Measurements from ENCODE around the gene PSMD14. TPM values are rescaled to one million over a fixed set of nuclear protein-coding genes. Genes with fewer than 3 reads are reported as not detected.

PSMD14 gene
- total RNA-seq, 2 donors from 2014 or later, result 25.2 to 59.5 TPM

GRCh38 chr2:161384864-161385263 lies 76.6 kb downstream of the PSMD14 start:
- Histone ChIP-seq H3K36me3 (no peaks in the 10 kb centered on the region), H3K4me1 (ENCODE audit: control insufficient read depth in 1 of 2, low read depth in 2 of 2) (peaks cover 0 to under 1% of the 10 kb centered on the region in 2 donors), H3K9me3 (no peaks in the 10 kb centered on the region), H3K27me3 (replicated peaks; ENCODE audit: insufficient read depth) (no peaks in the 10 kb centered on the region), H3K4me3 (no peak overlapping the region), H3K27ac (no peak overlapping the region)
- DNase-seq (ENCODE audit: low spot score), result no peak
- ATAC-seq (ENCODE audit: insufficient number of reproducible peaks, low FRiP score, low read depth), result no peak
- TF ChIP-seq CTCF (IDR thresholded peaks at IDR 0.05), result no peak

GRCh38 chr2:161386228-161386824 lies 78.1 kb downstream of the PSMD14 start:
- Histone ChIP-seq H3K36me3 (no peaks in the 10 kb centered on the region), H3K4me1 (ENCODE audit: control insufficient read depth in 1 of 2, low read depth in 2 of 2) (peaks cover 3 to 7% of the 10 kb centered on the region in 2 donors)
- no peak for ATAC-seq (ENCODE audit: insufficient number of reproducible peaks, low FRiP score, low read depth)

GRCh38 chr2:161388146-161388779 lies 80.0 kb downstream of the PSMD14 start:
- TF ChIP-seq CTCF (IDR thresholded peaks at IDR 0.05), result no peak
- no peak for ATAC-seq (ENCODE audit: insufficient number of reproducible peaks, low FRiP score, low read depth)
- Histone ChIP-seq H3K27ac (no peak overlapping the region), H3K36me3 (no peaks in the 10 kb centered on the region), H3K4me3 (no peak overlapping the region), H3K9me3 (no peaks in the 10 kb centered on the region), H3K4me1 (ENCODE audit: control insufficient read depth in 1 of 2, low read depth in 2 of 2) (peaks cover 3 to 7% of the 10 kb centered on the region in 2 donors), H3K27me3 (replicated peaks; ENCODE audit: insufficient read depth) (no peaks in the 10 kb centered on the region)
- no peak for DNase-seq (ENCODE audit: low spot score)

More at GRCh38 chr2:161386228-161386824, 78.1 kb downstream of the PSMD14 start:
- Histone ChIP-seq H3K9me3 (no peaks in the 10 kb centered on the region), H3K4me3 (no peak overlapping the region), H3K27me3 (replicated peaks; ENCODE audit: insufficient read depth) (no peaks in the 10 kb centered on the region), H3K27ac (no peak overlapping the region)
- DNase-seq (ENCODE audit: low spot score), result no peak
- no peak for TF ChIP-seq CTCF (IDR thresholded peaks at IDR 0.05)

GRCh38 chr2:161391737-161392506 lies 83.7 kb downstream of the PSMD14 start:
- DNase-seq (ENCODE audit: low spot score), result no peak
- peaks cover 2% of the 10 kb centered on the region for H3K36me3 ChIP-seq
- no peaks in the 10 kb centered on the region for H3K27me3 ChIP-seq (replicated peaks; ENCODE audit: insufficient read depth)
- peaks cover 3 to 7% of the 10 kb centered on the region in 2 donors for H3K4me1 ChIP-seq (ENCODE audit: control insufficient read depth in 1 of 2, low read depth in 2 of 2)
- no peak for ATAC-seq (ENCODE audit: insufficient number of reproducible peaks, low FRiP score, low read depth)
- TF ChIP-seq CTCF (IDR thresholded peaks at IDR 0.05), result no peak
- H3K4me3 ChIP-seq, result no peak overlapping the region
- no peaks in the 10 kb centered on the region for H3K9me3 ChIP-seq
- no peak overlapping the region for H3K27ac ChIP-seq

- Histone ChIP-seq H3K27ac (no peak overlapping the region), H3K27me3 (replicated peaks; ENCODE audit: insufficient read depth) (no peaks in the 10 kb centered on the region), H3K4me1 (ENCODE audit: control insufficient read depth in 1 of 2, low read depth in 2 of 2) (no peaks in the 10 kb centered on the region), H3K9me3 (no peaks in the 10 kb centered on the region), H3K4me3 (no peak overlapping the region), H3K36me3 (peaks cover 2% of the 10 kb centered on the region)
- no peak for TF ChIP-seq CTCF (IDR thresholded peaks at IDR 0.05)
- ATAC-seq (ENCODE audit: insufficient number of reproducible peaks, low FRiP score, low read depth) (no peak), DNase-seq (ENCODE audit: low spot score) (no peak)
Observed at GRCh38 chr2:161400076-161400475, 91.9 kb downstream of the PSMD14 start.

Measured in thoracic aorta (tissue), 2 donors.